HEK293 (cell line): Measurements from ENCODE around the gene SORL1.

ENCODE experiments used
- CTCF ChIA-PET: fragments of 350-600 bp; formaldehyde crosslinking; extraction: SDS; loops from one replicate; lab custom pipeline; 2021; ENCODE audit warnings: antibody characterized with exemption; lab: Yijun Ruan, JAX
- POLR2A ChIA-PET: fragments of 300-600 bp; formaldehyde crosslinking; extraction: SDS; loops from one replicate; lab custom pipeline; 2020; ENCODE audit warnings: antibody characterized with exemption, inconsistent platforms; lab: Yijun Ruan, JAX
- H3K27ac ChIP-seq: fragments of 200-500 bp; sonication (Bioruptor generic); 2 replicates; pipeline ENCODE4 v1.5.1; 2014; ENCODE audit warnings: low read depth, low read length, control low read depth, inconsistent platforms; ENCODE audit errors: extremely low read depth
- H3K36me3 ChIP-seq, 2 experiments: fragments of 200-500 bp in 1 of 2; sonication (Bioruptor generic) in 1 of 2; 1 replicate in 1 of 2; 2 replicates in 1 of 2; pipeline ENCODE4 v1.5.1; 2014 to 2017; ENCODE audit warnings: inconsistent platforms in 2 of 2, low read length in 2 of 2; ENCODE audit not compliant: control insufficient read depth in 2 of 2, insufficient read depth in 1 of 2
- H3K4me1 ChIP-seq: fragments of 200-500 bp; sonication (Bioruptor generic); 2 replicates; pipeline ENCODE4 v1.5.1; 2014; ENCODE audit warnings: mild to moderate bottlenecking, low read length, inconsistent platforms; ENCODE audit not compliant: control insufficient read depth, insufficient read depth
- H3K4me3 ChIP-seq: 2 replicates; pipeline ENCODE4 v1.5.1; 2011; ENCODE audit warnings: low read depth, mild to moderate bottlenecking, control low read depth, low read length, moderate library complexity
- H3K9me3 ChIP-seq: fragments of 200-500 bp; sonication (Bioruptor generic); 2 replicates; pipeline ENCODE4 v1.5.1; 2014; ENCODE audit warnings: low read depth, low read length, inconsistent platforms; ENCODE audit not compliant: control insufficient read depth, insufficient read depth
- ELK4 ChIP-seq: IDR thresholded peaks from 2 replicates; pipeline ENCODE4 v1.6.1; 2011; ENCODE audit warnings: mild to moderate bottlenecking, low read depth, low read length, borderline replicate concordance
- PBX3 ChIP-seq: sonication (generic); formaldehyde crosslinking; IDR thresholded peaks from 2 replicates; pipeline ENCODE4 v1.8.1; 2022; ENCODE audit warnings: mild to moderate bottlenecking, moderate library complexity, missing genetic modification reagents
- PRDM4 ChIP-seq: fragments of 450-650 bp; formaldehyde crosslinking; IDR thresholded peaks from 2 replicates; pipeline ENCODE4 v1.5.1; 2017; ENCODE audit warnings: missing biosample characterization, missing genetic modification characterization
- ZBTB49 ChIP-seq: fragments of 450-650 bp; formaldehyde crosslinking; IDR thresholded peaks from 2 replicates; pipeline ENCODE4 v1.5.1; 2016; ENCODE audit warnings: missing biosample characterization, missing genetic modification characterization, low read depth
- ZNF121 ChIP-seq: fragments of 450-650 bp; formaldehyde crosslinking; IDR thresholded peaks from 2 replicates; pipeline ENCODE4 v1.5.1; 2016; ENCODE audit warnings: missing biosample characterization, missing genetic modification characterization
- ZNF138 ChIP-seq: fragments of 450-650 bp; formaldehyde crosslinking; IDR thresholded peaks from 2 replicates; pipeline ENCODE4 v1.5.1; 2016; ENCODE audit warnings: missing biosample characterization, missing genetic modification characterization, borderline replicate concordance
- ZNF391 ChIP-seq: fragments of 450-650 bp; formaldehyde crosslinking; IDR thresholded peaks from 2 replicates; pipeline ENCODE4 v1.5.1; 2016; ENCODE audit warnings: low read depth, missing biosample characterization, missing genetic modification characterization, borderline replicate concordance
- ZNF449 ChIP-seq: fragments of 450-650 bp; formaldehyde crosslinking; IDR thresholded peaks from 2 replicates; pipeline ENCODE4 v1.5.1; 2017; ENCODE audit warnings: missing biosample characterization, mild to moderate bottlenecking, missing genetic modification characterization, moderate library complexity
- ZNF501 ChIP-seq: fragments of 450-650 bp; formaldehyde crosslinking; IDR thresholded peaks from 2 replicates; pipeline ENCODE4 v1.5.1; 2016; ENCODE audit warnings: missing biosample characterization, missing genetic modification characterization
- ZNF549 ChIP-seq: fragments of 450-650 bp; IDR thresholded peaks from 2 replicates; pipeline ENCODE4 v1.5.1; 2018; ENCODE audit warnings: missing biosample characterization, missing genetic modification characterization, mild to moderate bottlenecking, inconsistent platforms, moderate library complexity
- ZNF654 ChIP-seq: fragments of 450-650 bp; formaldehyde crosslinking; IDR thresholded peaks from 2 replicates; pipeline ENCODE4 v1.5.1; 2016; ENCODE audit warnings: low read depth, missing biosample characterization, missing genetic modification characterization
- ZNF76 ChIP-seq: fragments of 450-650 bp; formaldehyde crosslinking; IDR thresholded peaks from 2 replicates; pipeline ENCODE4; 2016; ENCODE audit warnings: low read depth, missing biosample characterization, missing genetic modification characterization, borderline replicate concordance
- ZSCAN16 ChIP-seq: fragments of 450-650 bp; formaldehyde crosslinking; IDR thresholded peaks from 2 replicates; pipeline ENCODE4 v1.5.1; 2016; ENCODE audit warnings: missing biosample characterization, missing genetic modification characterization

Gene SORL1

GRCh38 chr11:121536126-121536525, 84.0 kb downstream of the SORL1 start:
- CTCF ChIA-PET: no interaction called here
- no peaks in the 10 kb centered on the region for H3K9me3 ChIP-seq

GRCh38 chr11:121538054-121538453, 85.9 kb downstream of the SORL1 start:
- ChIA-PET POLR2A (no interaction called here), CTCF (no interaction called here)
- TF ChIP-seq ZSCAN16 (tag by site-specific recombination) (no peak), ZNF654 (tag by site-specific recombination) (no peak), ZNF76 (tag by site-specific recombination) (no peak), ZNF549 (no peak), PRDM4 (tag by site-specific recombination) (no peak), ZNF501 (tag by site-specific recombination) (no peak), ZNF138 (tag by site-specific recombination) (no peak), ZNF391 (tag by site-specific recombination) (no peak)
- TF ChIP-seq, all 188 proteins: peak for 0
- H3K4me3 ChIP-seq: no peak overlapping the region
- H3K36me3 ChIP-seq: no peaks in the 10 kb centered on the region
- H3K4me1 ChIP-seq: no peaks in the 10 kb centered on the region
- H3K9me3 ChIP-seq: no peaks in the 10 kb centered on the region
- H3K27ac ChIP-seq: no peak overlapping the region

More at GRCh38 chr11:121536126-121536525, 84.0 kb downstream of the SORL1 start:
- H3K4me3 ChIP-seq: no peak overlapping the region
- POLR2A ChIA-PET: no interaction called here
- no peak for TF ChIP-seq ZBTB49 (tag by site-specific recombination)
- TF ChIP-seq ZNF449: no peak
- TF ChIP-seq ELK4: no peak
- no peak for TF ChIP-seq PBX3
- TF ChIP-seq ZNF121 (tag by site-specific recombination): no peak
- no peaks in the 10 kb centered on the region for H3K4me1 ChIP-seq
- no peak overlapping the region for H3K27ac ChIP-seq
- H3K36me3 ChIP-seq: no peaks in the 10 kb centered on the region
